DOHH2 (cell line): ENCODE results near the gene CTSZ.

Experiments used
- CTCF ChIP-seq: fragments of 200-600 bp; sonication (generic); IDR thresholded peaks from one replicate; pipeline ENCODE4 v1.5.1; 2014; ENCODE audit warnings: antibody characterized with exemption, mild to moderate bottlenecking, low read depth, low read length; ENCODE audit not compliant: poor library complexity, severe bottlenecking
- EZH2phosphoT487 ChIP-seq: fragments of 200-600 bp; sonication (generic); IDR thresholded peaks from 2 replicates; pipeline ENCODE4 v1.6.1; 2017; ENCODE audit warnings: borderline replicate concordance, mild to moderate bottlenecking, antibody characterized with exemption, low read length, moderate library complexity, mixed read lengths

- TF ChIP-seq CTCF (no peak), EZH2phosphoT487 (no peak)
Observed at GRCh38 chr20:59010995-59011873, 4.2 kb upstream of the CTSZ start.
